GM12878 (cell line): ENCODE measurements around the gene DMPK. TPM values are rescaled to one million over a fixed set of nuclear protein-coding genes. Genes with fewer than 3 reads are reported as not detected.

Source experiments
- ASH2L ChIP-seq: fragments of 300-600, 200-600 bp; sonication (generic); IDR thresholded peaks from 2 replicates; pipeline ENCODE4 v1.6.1; 2017; ENCODE audit warnings: low read depth, mild to moderate bottlenecking, borderline replicate concordance
- EED ChIP-seq: sonication (generic); IDR thresholded peaks from 2 replicates; pipeline ENCODE4 v1.6.1; 2016; ENCODE audit warnings: antibody characterized with exemption, low read depth
- FOXM1 ChIP-seq: IDR thresholded peaks from 2 replicates; pipeline ENCODE4 v1.6.1; 2012; ENCODE audit warnings: low read depth, mild to moderate bottlenecking, inconsistent platforms, low read length, moderate library complexity
- GABPA ChIP-seq: IDR thresholded peaks from 2 replicates; pipeline ENCODE4 v1.6.1; 2014; ENCODE audit warnings: antibody characterized with exemption, low read depth, mild to moderate bottlenecking, inconsistent platforms
- NR2C2 ChIP-seq: IDR thresholded peaks from 2 replicates; pipeline ENCODE4 v1.6.1; 2011; ENCODE audit warnings: borderline replicate concordance, low read depth; ENCODE audit not compliant: control insufficient read depth, insufficient read length
- PAX8 ChIP-seq: fragments of 450-650 bp; IDR thresholded peaks from 2 replicates; pipeline ENCODE4 v1.6.1; 2017; ENCODE audit warnings: mild to moderate bottlenecking, moderate library complexity
- PML ChIP-seq: IDR thresholded peaks from 2 replicates; pipeline ENCODE4 v1.6.1; 2012; ENCODE audit warnings: low read length, inconsistent platforms
- POLR2AphosphoS2 ChIP-seq: IDR thresholded peaks from 2 replicates; pipeline ENCODE4 v1.6.1; 2011; ENCODE audit warnings: low read depth, mild to moderate bottlenecking, low read length, improper control_type of control experiment, moderate library complexity
- RB1 ChIP-seq: fragments of 450-650 bp; formaldehyde crosslinking; IDR thresholded peaks from 2 replicates; pipeline ENCODE4 v1.6.1; 2017; ENCODE audit warnings: mild to moderate bottlenecking, borderline replicate concordance
- SREBF2 ChIP-seq: IDR thresholded peaks from 2 replicates; pipeline ENCODE4 v1.6.1; 2012; ENCODE audit warnings: mild to moderate bottlenecking, low read length
- SRF ChIP-seq, 2 experiments: IDR thresholded peaks; 2 replicates each; pipeline ENCODE4 v1.6.1; 2011; ENCODE audit warnings: low read depth in 2 of 2, low read length in 2 of 2, mild to moderate bottlenecking in 1 of 2, moderate library complexity in 1 of 2
- SUPT20H ChIP-seq: IDR thresholded peaks from 2 replicates; pipeline ENCODE4 v1.6.1; 2011; ENCODE audit warnings: low read depth, mild to moderate bottlenecking, low read length, moderate library complexity, borderline replicate concordance; ENCODE audit not compliant: control insufficient read depth
- TBL1XR1 ChIP-seq: IDR thresholded peaks from 2 replicates; pipeline ENCODE4 v1.6.1; 2012; ENCODE audit warnings: low read depth, low read length, improper control_type of control experiment
- TCF3 ChIP-seq: IDR thresholded peaks from 2 replicates; pipeline ENCODE4 v1.6.1; 2012; ENCODE audit warnings: low read depth, mild to moderate bottlenecking, low read length, borderline replicate concordance; ENCODE audit not compliant: insufficient read depth
- ZNF274 ChIP-seq: IDR thresholded peaks from one replicate; pipeline ENCODE4 v1.8.0; 2011; ENCODE audit not compliant: insufficient read length, insufficient read depth
- polyA plus RNA-seq, 11 experiments: library from polyadenylated mRNA; depleted of rRNA in 4 of 11; unstranded in 6 of 11; stranded (reverse) in 5 of 11; fragments of >200 nt; fragmentation: Nextera tagmentation in 4 of 11; fragmentation: Illumina TruSeq in 1 of 11; extraction: Ambion mirVana in 4 of 11; extraction: Trizol in 1 of 11; gene quantifications; 1 replicate in 1 of 11; 2 replicates in 10 of 11; pipeline versions ENCODE4 v1.2.1 to v1.2.3, GENCODE V29; 2011 to 2016; ENCODE audit warnings: inconsistent platforms in 2 of 11, missing spikeins in 2 of 11, low read depth in 1 of 11
- total RNA-seq, 4 experiments: library from RNA; depleted of rRNA in 3 of 4; stranded (reverse); fragments of >200 nt in 3 of 4; fragmentation: Illumina TruSeq in 1 of 4; extraction: Trizol in 1 of 4; gene quantifications; 2 replicates each; pipeline versions ENCODE4 v1.2.1 to v1.2.3, GENCODE V29; 2013 to 2021
- TF ChIP-seq, protein P1 (sequence below): fragments of 450-650 bp; IDR thresholded peaks from 2 replicates; pipeline ENCODE4 v1.6.1; 2017; ENCODE audit warnings: mild to moderate bottlenecking, moderate library complexity
- TF ChIP-seq, protein P2 (sequence below), 3 experiments: IDR thresholded peaks in 2 of 3; conservative IDR thresholded peaks in 1 of 3; 2 replicates each; pipeline ENCODE4 v1.5.1; 2011; ENCODE audit warnings: low read depth in 3 of 3, low read length in 3 of 3, mild to moderate bottlenecking in 3 of 3, control low read depth in 2 of 3, moderate library complexity in 2 of 3, inconsistent platforms in 1 of 3, mixed read lengths in 1 of 3; ENCODE audit not compliant: control insufficient read depth in 2 of 3, insufficient read depth in 1 of 3; ENCODE audit errors: extremely low read depth in 1 of 3
- TF ChIP-seq, protein P3 (sequence below): fragments of 450-650 bp; formaldehyde crosslinking; IDR thresholded peaks from 2 replicates; pipeline ENCODE4 v1.4.0; 2020; ENCODE audit warnings: mild to moderate bottlenecking, moderate library complexity
- TF ChIP-seq, protein P4 (sequence below): IDR thresholded peaks from 2 replicates; pipeline ENCODE4 v1.6.1; 2012; ENCODE audit warnings: low read depth, low read length, improper control_type of control experiment

DMPK gene
- total and polyA plus RNA-seq, 10 of the 15 experiments (the other 5 are each of a cell fraction or from before 2014, with no cell fraction given): 0.60 to 33.6 (median 5.2) TPM

DNA sequence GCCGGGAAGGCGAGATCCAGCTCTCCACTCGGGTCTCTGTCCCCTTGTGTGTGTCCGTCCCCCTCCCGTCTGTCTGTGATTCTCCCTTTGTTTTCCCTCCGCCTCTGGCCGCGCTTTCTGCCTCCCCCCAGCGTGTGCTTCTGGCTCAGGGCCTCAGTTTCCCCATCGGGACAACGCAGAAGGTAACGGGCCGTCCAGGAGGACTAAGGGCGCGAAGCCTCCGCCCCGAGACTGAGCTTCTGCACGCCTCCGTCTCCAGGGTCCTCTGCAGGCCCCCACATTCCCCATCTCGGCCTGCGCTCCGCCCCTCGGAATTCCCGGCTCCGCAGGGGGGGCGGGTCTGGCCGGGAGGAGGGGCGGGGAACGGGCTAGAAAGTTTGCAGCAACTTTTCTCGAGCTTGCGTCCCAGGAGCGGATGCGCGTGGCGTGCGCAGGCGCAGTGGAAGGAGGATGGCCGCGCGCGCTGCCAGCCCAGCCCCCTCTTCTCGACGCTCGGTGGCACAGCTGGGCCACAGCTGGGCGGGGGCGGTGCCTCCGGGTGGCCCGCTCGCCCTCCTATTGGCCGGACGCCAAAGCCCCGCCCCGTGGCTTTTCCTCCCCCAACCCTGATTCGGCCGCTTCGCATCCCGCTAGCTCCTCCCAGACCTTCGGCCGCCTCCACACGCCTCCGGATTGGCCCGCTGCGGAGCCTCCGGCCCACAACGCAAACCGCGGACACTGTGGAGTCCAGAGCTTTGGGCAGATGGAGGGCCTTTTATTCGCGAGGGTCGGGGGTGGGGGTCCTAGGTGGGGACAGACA, 13.1 kb downstream of the DMPK start, which contains the start of gene SIX5 (continued):
- TF ChIP-seq, protein P1, sequence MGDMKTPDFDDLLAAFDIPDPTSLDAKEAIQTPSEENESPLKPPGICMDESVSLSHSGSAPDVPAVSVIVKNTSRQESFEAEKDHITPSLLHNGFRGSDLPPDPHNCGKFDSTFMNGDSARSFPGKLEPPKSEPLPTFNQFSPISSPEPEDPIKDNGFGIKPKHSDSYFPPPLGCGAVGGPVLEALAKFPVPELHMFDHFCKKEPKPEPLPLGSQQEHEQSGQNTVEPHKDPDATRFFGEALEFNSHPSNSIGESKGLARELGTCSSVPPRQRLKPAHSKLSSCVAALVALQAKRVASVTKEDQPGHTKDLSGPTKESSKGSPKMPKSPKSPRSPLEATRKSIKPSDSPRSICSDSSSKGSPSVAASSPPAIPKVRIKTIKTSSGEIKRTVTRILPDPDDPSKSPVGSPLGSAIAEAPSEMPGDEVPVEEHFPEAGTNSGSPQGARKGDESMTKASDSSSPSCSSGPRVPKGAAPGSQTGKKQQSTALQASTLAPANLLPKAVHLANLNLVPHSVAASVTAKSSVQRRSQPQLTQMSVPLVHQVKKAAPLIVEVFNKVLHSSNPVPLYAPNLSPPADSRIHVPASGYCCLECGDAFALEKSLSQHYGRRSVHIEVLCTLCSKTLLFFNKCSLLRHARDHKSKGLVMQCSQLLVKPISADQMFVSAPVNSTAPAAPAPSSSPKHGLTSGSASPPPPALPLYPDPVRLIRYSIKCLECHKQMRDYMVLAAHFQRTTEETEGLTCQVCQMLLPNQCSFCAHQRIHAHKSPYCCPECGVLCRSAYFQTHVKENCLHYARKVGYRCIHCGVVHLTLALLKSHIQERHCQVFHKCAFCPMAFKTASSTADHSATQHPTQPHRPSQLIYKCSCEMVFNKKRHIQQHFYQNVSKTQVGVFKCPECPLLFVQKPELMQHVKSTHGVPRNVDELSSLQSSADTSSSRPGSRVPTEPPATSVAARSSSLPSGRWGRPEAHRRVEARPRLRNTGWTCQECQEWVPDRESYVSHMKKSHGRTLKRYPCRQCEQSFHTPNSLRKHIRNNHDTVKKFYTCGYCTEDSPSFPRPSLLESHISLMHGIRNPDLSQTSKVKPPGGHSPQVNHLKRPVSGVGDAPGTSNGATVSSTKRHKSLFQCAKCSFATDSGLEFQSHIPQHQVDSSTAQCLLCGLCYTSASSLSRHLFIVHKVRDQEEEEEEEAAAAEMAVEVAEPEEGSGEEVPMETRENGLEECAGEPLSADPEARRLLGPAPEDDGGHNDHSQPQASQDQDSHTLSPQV: no peak
- TF ChIP-seq FOXM1: no peak
- TF ChIP-seq TBL1XR1: no peak
- no peak for TF ChIP-seq GABPA
- no peak for TF ChIP-seq PAX8
- TF ChIP-seq, protein P2, sequence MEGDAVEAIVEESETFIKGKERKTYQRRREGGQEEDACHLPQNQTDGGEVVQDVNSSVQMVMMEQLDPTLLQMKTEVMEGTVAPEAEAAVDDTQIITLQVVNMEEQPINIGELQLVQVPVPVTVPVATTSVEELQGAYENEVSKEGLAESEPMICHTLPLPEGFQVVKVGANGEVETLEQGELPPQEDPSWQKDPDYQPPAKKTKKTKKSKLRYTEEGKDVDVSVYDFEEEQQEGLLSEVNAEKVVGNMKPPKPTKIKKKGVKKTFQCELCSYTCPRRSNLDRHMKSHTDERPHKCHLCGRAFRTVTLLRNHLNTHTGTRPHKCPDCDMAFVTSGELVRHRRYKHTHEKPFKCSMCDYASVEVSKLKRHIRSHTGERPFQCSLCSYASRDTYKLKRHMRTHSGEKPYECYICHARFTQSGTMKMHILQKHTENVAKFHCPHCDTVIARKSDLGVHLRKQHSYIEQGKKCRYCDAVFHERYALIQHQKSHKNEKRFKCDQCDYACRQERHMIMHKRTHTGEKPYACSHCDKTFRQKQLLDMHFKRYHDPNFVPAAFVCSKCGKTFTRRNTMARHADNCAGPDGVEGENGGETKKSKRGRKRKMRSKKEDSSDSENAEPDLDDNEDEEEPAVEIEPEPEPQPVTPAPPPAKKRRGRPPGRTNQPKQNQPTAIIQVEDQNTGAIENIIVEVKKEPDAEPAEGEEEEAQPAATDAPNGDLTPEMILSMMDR (IDR thresholded peaks at IDR 0.05 in 2 of 3, conservative IDR thresholded peaks at IDR 0.05 in 1 of 3; ENCODE audit: control insufficient read depth in 2 of 3, extremely low read depth in 1 of 3, insufficient read depth in 1 of 3, low read depth in 3 of 3, low read length in 3 of 3): no peak
- TF ChIP-seq, protein P3, sequence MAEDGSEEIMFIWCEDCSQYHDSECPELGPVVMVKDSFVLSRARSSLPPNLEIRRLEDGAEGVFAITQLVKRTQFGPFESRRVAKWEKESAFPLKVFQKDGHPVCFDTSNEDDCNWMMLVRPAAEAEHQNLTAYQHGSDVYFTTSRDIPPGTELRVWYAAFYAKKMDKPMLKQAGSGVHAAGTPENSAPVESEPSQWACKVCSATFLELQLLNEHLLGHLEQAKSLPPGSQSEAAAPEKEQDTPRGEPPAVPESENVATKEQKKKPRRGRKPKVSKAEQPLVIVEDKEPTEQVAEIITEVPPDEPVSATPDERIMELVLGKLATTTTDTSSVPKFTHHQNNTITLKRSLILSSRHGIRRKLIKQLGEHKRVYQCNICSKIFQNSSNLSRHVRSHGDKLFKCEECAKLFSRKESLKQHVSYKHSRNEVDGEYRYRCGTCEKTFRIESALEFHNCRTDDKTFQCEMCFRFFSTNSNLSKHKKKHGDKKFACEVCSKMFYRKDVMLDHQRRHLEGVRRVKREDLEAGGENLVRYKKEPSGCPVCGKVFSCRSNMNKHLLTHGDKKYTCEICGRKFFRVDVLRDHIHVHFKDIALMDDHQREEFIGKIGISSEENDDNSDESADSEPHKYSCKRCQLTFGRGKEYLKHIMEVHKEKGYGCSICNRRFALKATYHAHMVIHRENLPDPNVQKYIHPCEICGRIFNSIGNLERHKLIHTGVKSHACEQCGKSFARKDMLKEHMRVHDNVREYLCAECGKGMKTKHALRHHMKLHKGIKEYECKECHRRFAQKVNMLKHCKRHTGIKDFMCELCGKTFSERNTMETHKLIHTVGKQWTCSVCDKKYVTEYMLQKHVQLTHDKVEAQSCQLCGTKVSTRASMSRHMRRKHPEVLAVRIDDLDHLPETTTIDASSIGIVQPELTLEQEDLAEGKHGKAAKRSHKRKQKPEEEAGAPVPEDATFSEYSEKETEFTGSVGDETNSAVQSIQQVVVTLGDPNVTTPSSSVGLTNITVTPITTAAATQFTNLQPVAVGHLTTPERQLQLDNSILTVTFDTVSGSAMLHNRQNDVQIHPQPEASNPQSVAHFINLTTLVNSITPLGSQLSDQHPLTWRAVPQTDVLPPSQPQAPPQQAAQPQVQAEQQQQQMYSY (CRISPR knock-in tag): no peak
- TF ChIP-seq PML: 0 out of 2 replicates have a peak, but pooled peaks have one; percentile 47
- TF ChIP-seq SRF (IDR thresholded peaks at IDR 0.05; ENCODE audit: low read depth in 2 of 2, low read length in 2 of 2): no peak
- no peak for TF ChIP-seq ASH2L
- TF ChIP-seq ZNF274: no peak
- TF ChIP-seq POLR2AphosphoS2: peak; percentile 78
- TF ChIP-seq, protein P4, sequence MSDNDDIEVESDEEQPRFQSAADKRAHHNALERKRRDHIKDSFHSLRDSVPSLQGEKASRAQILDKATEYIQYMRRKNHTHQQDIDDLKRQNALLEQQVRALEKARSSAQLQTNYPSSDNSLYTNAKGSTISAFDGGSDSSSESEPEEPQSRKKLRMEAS: no peak; the same call in none of the 2 replicates
- peak; percentile 100 for TF ChIP-seq TCF3
- 0 out of 2 replicates have a peak, but pooled peaks have one; percentile 14 for TF ChIP-seq RB1
- no peak for TF ChIP-seq EED
- TF ChIP-seq SREBF2: no peak
- TF ChIP-seq SUPT20H: no peak
- TF ChIP-seq NR2C2: no peak
